Suppressor macrophage treated with lipopolysaccharide for 1 hour (primary cell): ENCODE data around the gene OSM.

Source experiments
- DNase-seq, 3 donors: peaks; one replicate each; pipeline ENCODE4 v3.0.0-alpha.2; 2020 to 2022

OSM gene

GRCh38 chr22:30266445-30267381 is at the start of gene OSM:
Gene OSM (minus strand): TSS chr22:30266851. CDS start chr22:30266799, 52 bp downstream.
- peak; percentile 86 to 91 (median 88) for DNase-seq

DNA sequence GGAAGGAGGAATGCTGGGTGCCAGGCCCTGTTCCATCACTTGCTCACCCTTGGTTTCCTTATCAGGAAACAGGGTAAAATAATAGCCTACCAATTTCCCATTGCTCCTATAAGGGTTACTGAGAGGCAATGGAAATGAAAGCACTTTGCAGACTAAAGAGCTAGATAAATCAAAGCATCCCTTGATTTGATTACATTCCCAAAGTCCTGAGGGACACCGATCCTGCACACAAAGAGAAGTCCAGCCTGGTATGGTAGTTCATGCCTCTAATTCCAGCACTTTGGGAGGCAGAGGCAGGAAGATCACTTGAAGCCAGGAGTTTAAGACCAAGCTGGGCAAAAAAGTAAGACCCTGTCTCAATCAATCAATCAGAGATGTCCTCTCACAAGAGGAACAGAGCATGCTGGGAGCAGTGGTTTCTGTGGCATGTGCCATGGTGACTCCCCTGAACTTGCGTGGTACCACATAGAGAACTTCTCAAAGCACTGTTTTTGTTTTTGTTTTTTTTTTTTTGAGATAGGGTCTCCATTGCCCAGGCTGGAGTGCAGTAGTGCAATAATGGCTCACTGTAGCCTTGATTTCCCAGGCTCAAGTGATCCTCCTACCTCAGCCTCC is 49.4 kb upstream of the OSM start:
- DNase-seq, result no peak

GRCh38 chr22:30314915-30315314 is 48.3 kb upstream of the OSM start:
- peak; percentile 87 to 91 (median 89) for DNase-seq

DNA sequence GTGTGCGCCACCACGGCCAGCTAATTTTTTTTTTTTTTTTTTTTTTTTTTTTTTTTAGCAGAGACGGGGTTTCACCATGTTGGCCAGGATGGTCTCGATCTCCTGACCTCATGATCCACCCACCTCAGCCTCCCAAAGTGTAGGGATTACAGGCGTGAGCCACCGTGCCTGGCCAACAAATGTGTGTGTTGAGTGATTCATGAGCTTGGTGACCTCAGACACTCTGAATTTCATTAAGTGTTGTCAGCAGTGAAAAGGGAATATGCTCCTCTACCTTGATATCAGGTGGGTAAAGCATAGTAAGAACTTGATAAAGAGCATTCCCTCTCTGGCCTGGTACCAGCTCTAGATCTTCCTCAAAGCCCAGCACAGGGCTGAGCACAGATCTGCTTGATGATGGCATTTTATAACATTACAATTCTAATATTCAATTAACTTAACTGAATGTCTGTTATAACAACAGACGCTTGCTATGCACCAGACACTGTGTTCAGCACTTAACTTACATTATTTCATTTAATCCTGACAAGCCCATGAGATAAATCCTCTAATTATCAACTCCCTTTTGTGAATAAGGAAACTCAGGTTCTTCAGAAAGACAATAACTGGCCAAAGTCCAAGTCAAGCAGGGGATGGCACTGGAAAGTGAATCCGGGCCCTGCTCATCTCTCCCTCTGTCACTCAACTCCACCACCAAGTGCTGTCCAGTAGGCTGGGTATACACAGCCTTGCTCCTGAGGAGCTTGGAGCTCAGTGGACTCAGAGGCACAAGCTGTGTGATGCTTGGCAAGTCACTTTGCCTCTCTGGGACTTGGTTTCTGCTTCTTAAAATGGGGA is 47.1 kb upstream of the OSM start:
- DNase-seq, result no peak

GRCh38 chr22:30312053-30312452 is 45.4 kb upstream of the OSM start:
- DNase-seq, result peak in 1 of 3 donors; percentile 54

GRCh38 chr22:30310881-30311771 is 44.5 kb upstream of the OSM start:
- DNase-seq, result no peak

GRCh38 chr22:30309951-30310741 is 43.5 kb upstream of the OSM start:
- DNase-seq, result peak; percentile 76 to 79 (median 78)

GRCh38 chr22:30308518-30309230 is 42.0 kb upstream of the OSM start:
- DNase-seq, result no peak

GRCh38 chr22:30308093-30308492 is 41.4 kb upstream of the OSM start:
- DNase-seq, result no peak

DNA sequence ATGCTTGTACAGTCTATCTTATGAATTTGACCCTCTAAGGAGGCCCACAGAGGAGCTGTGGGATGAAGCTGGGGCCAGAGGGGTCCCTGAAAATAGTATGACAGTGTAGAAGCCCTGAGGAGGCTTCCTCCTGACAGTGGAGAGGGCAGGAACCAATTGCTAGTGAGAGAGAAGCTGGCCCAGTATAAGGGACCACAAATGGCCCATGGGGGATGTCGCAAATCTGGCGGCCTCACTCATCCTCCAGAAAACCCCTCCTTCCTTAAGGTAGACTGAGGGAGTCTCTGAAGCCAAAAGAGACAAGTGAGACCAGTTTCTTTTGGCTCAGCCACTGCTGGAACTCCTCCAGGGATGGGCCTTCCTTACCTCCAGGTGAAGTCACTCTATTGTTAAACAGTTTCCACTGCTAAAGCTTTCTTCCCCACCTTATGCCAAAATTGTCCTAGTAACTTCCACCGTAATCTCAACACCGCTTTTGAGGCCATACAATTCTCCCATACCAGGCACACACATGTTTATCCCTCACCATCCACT is 40.5 kb upstream of the OSM start:
- DNase-seq, result no peak

GRCh38 chr22:30306627-30307011 is 40.0 kb upstream of the OSM start:
- DNase-seq, result no peak

GRCh38 chr22:30305906-30306626 is 39.4 kb upstream of the OSM start:
- no peak for DNase-seq

DNA sequence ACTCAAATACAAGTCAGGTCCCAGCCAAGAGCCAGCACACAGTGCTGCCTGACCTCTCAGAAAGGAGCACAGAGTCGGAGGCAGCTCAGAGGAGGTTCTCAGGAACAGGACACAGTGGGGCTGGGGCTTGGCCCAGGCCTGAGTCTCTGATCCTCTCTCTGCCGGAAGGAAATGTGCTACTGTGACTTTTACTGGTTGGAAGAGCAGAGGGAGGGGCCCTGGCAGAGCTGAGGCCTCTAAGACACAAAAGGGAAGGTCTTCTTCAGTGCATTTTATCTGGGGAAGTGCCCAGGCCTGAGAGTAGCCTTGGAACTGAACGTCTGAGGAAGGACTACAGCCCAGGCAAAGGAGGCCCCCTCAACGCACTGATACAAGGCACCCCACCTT is 38.9 kb upstream of the OSM start:
- DNase-seq, result peak; percentile 63 to 72 (median 64)

DNA sequence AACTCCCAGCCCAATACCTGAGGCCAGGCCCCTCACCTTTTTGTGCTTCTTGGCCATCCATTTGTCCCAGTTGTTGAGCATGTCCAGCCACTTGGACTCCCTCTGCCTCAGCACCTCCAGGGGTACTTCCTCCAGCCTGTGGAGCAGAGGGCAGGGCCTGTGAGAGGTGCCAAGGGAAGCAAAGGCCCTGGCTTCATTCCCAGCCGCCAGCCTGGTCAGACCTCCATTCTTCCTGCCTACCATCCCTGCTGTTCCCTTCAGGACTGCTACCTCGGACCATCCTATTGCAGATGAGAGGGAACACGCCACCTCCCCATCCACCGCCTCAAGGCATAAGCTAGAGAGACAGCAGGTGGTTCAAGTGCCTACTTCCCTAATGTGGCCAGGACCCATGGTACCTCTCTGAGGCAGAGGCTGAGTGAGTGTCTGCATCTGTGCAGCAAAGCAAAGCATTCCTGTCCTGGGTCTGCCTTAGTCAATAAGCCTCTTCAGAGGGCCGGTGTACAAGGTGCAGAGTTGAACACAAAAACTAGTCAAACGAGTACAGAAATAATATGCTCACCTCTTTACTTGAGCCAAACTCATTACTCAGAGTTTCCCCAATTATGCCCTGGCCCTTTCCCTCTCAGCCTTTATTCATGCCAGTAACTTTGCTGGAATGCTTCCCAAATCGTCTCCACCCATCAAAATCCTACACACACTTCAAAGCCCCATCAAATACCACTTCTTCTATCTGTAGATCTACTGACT is 38.0 kb upstream of the OSM start:
- DNase-seq, result no peak

- no peak for DNase-seq
Measured at GRCh38 chr22:30302810-30303138, 36.1 kb upstream of the OSM start.

- peak; percentile 89 to 91 (median 89) for DNase-seq
Measured at GRCh38 chr22:30301995-30302809, 35.6 kb upstream of the OSM start.

DNA sequence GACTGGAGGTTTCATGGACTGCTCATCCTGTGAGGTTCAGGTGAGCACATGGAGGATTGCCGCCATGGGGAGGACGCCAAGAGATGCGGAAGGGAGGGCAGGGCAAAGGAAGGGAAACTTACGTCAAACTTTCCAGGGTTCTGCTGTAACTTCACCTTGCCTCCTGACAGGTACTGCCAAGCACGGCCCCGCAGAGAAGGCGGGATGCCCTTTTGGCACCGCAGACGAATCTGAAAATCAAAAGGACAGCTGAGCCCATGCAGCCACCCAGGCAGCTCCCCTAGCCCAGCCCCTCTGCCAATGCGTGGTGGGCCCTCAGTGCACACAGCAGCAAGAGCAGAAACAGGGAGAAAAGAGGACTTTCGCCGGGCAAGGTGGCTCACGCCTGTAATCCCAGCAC is 32.7 kb upstream of the OSM start:
- DNase-seq, result no peak
